AML-193 (cell line): ENCODE data around the gene SSH2.
"Not testable (repeated sequence)": the region's sequence is repeated elsewhere in the genome, so short reads cannot be mapped to it uniquely, and the experiment has no call there.

Experiments
- DNase-seq, 2 experiments: peaks; one replicate each; lab custom pipeline; 2025; lab: John Stamatoyannopoulos, UW

The SSH2 gene

DNA sequence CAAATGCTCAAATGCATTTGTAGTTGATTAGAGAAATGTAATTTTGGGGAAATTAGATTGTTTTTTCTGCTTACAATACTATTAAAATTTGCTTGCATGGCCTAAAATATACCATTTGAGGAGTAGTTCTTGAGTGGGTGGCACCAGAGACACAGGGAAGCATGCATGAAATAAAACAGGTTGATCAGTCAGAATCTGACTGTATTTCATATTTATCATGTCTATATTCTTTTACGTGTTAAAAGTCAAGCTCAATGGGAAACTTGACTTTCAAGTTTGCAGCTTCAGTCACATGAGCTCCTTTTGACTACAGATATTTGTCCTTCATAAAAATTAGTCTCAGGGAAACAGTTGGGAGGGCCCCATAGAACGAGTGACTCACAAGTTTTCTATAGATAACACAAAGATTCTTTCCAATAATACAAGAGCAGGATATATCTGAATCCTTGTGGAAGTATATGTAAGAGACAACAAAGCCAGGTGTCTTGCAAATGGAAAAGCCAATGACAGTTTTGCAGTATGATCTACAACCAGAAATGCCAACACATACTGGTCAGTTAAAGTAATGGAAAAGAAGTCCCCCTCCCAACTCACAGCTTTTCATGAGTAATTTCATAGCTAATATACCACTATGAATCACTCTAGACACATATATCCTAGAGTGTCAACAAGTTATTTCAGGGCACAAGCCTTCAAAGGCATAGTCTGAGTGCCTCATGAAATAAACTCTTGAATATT lies 265.1 kb downstream of the SSH2 start:
- no peak for DNase-seq

DNA sequence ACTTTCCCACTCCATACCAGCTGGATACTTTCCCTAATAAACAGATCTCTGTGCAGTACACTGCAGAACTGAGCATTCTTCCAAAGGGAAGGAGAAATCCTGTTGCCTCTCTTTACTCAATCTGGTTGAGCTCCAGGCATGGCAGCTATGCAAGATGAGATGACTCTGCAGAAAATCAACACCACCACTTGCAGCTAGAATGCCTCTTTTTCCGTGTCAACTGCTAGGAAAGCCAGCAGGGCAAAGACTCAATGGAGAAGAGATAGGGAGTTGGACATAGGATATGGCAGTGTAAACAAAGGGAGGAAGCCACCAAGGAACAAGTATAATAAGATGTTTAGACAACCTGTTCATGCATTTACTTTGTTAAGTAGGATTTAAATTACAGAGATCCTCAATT lies 266.9 kb downstream of the SSH2 start:
- DNase-seq, result no peak

DNA sequence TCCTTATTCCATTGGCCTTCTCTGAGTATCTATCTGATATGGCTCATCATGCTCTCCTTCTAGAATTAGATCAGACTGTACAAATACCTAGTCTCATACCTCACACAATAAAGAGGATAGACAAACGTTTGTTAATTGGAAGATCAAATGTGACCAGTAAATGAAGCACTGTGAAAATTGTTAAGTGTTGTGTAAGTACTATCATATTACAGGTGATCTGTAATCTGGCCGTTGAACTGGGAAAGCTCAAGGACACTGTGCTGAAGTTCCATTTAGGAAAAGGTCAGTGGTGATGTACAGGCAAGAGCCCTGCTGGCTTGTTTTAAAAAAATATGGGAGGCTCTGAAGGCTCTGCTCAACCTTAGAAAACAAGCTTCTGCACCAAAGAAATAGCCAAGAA lies 268.8 kb downstream of the SSH2 start:
- no peak for DNase-seq

- no peak for DNase-seq
Measured at GRCh38 chr17:29659155-29659554, 270.9 kb downstream of the SSH2 start.

DNA sequence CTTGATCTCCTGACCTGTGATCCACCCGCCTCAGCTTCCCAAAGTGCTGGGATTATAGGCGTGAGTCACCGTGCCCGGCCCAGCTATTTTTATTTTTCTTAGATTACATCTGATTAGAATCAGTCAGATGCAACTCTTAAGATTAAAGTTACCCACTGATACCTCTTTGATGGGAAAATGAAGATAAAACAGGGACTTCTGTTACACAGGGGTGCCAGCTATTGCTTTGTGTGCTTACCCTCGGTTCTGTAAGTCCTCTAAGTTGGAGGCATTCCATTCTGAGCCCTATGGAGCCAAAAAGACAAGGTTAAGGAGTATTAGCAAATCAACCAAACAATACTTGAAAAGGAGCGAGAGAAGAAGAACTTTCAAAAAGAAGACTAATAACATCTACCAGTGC lies 274.7 kb downstream of the SSH2 start:
- DNase-seq, result no peak

GRCh38 chr17:29653995-29654714 lies 275.9 kb downstream of the SSH2 start:
- no peak for DNase-seq

- DNase-seq, result no peak
Measured at GRCh38 chr17:29652976-29653375, 277.1 kb downstream of the SSH2 start.

GRCh38 chr17:29651913-29652312 lies 278.1 kb downstream of the SSH2 start:
- DNase-seq, result not testable (repeated sequence)

DNA sequence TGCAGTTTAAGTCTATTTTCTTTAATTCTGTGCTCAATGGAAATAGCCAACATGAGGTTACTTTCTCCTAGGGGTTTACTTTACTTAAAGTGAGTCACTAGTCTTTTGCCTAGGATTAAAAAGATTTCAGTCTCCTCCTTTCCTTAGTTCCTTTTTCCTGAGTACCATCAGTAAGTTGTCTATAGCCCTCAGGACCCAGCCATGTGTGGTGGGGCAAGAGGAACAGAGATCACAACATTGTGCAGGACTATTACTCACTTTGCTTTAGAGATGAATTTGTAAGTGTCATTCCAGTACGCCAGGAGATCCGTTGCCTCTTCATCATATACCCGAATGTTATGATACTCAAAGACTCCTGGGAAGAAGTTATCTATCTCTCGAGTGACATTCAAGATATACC lies 279.6 kb downstream of the SSH2 start:
- DNase-seq, result no peak

GRCh38 chr17:29649359-29649758 lies 280.7 kb downstream of the SSH2 start:
- DNase-seq, result no peak

DNA sequence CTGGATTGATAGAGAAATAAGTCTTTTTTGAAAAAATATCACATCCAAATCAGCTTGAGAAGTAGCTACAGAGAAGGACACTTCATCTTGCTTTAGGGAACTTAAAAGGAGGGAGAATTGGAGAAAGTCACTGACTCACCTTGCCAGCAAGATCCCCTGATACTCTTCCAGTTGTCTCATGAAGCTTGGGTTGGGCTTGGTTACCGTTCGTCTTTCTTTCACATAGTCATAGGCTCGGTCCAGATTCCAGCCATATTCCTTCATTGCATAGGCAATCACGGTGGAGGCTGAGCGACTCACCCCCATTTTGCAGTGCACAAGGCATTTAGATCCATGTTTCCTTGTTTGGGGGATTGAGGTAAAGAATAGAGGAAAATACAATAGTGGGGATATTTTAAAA lies 282.0 kb downstream of the SSH2 start:
- no peak for DNase-seq

DNA sequence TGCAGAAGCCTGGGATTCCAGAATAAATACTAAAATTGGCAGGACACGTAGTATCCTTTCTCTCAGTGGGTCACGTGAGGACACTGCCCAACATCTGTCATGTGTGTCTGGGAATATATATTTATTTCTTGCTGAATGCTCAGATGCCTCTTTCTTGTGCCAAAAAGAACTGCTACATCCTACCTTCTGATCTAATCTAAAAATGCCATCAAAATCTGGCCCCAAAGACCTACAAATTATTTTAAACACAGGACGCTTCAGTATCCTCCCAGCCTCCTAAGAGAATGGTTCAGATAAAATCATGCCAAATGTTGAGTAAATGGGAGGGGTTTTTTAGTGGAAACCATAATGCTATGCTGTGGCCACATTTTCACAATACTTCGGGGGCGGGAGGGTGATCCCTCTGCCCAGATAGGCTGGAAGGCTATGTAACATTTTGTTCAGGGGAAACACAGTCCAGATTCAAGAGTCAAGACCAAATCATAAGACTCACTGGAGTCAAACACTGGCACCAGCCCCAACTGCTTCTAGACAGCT lies 284.4 kb downstream of the SSH2 start:
- DNase-seq, result no peak

DNA sequence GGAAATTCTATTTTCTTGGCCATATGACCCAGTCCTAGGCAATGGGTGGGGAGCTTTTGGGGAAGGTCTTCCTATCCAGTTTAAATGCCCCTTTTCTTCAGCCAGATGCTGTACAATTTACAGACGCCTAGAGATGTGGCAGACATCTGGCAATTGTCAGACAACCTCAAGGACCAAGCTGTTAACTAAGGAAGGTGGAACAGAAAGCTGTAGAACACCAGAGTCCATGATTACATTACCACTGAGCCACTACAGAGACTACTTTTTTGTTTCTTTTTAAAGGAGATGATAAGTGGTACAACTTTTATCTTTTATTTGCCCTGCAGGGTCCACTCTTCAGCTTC lies 286.2 kb downstream of the SSH2 start:
- no peak for DNase-seq

GRCh38 chr17:29642171-29642611 lies 287.8 kb downstream of the SSH2 start:
- DNase-seq, result no peak

GRCh38 chr17:29640981-29641642 lies 288.9 kb downstream of the SSH2 start:
- DNase-seq, result no peak

DNA sequence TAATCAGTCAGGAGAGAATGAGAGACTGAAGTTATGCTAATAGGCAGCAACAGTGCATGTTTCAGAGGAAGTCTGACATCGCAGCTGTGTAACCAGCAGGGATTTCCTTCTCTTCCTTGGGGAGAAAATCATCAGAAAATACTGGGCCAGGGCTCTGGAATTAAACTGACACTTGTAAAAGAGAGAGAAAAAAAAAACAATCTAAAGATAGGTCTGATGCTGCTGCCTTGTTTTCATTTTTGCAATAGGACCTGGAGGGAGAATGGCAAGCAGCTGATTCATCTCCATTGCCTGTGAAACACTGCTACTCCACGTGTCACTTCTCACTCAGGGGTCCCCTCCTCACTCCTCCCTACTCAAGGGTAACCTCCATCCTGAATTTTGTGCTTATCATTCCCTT lies 289.6 kb downstream of the SSH2 start:
- no peak for DNase-seq

GRCh38 chr17:29633886-29634285 lies 296.1 kb downstream of the SSH2 start:
- DNase-seq, result no peak

DNA sequence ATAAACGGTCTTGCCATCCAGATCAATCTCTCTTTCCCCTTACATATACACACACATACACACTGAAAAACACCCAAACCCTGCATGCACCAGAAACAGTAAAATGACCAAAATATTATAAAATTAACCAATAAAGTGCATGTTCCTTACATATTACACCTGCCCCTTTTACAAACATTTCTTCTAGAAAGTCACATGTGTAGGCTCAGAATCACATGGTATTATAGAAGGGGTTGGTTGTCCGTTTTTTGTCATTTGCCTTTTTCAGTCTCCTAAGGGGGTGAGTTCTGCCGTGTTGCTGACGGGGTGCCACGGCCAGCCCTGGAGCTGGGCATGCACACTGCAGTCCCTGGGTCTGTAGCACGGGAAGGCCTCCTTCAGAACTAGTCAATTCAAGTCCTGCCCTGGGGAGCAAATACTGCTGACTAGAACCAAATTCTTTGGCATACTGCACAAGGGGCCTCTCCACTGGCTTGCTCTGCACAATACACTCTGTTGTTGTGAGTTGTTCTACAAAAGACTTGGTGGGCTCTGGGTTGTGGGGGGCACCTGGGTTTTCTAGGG lies 299.3 kb downstream of the SSH2 start:
- DNase-seq, result no peak

DNA sequence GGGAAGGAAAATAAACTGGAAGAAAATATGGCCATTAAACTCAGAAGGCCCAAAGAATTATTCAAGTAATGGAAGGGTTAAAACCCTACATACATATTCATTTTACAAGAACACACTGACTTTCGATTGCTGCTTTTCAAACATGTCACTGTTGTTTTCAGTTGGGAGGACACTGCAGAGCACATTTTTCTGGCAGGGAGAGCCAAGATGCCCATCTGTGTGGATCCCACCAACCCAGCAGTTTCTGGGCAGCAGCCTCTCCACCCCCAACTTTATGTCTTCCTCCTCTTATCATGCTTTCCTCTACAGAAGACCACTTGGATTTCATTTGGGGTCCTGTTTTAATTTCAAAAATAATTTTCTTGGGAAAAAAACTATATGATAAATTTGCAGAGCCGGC lies 300.2 kb downstream of the SSH2 start:
- DNase-seq, result no peak

- DNase-seq, result no peak
Measured at GRCh38 chr17:29628644-29629043, 301.4 kb downstream of the SSH2 start.

DNA sequence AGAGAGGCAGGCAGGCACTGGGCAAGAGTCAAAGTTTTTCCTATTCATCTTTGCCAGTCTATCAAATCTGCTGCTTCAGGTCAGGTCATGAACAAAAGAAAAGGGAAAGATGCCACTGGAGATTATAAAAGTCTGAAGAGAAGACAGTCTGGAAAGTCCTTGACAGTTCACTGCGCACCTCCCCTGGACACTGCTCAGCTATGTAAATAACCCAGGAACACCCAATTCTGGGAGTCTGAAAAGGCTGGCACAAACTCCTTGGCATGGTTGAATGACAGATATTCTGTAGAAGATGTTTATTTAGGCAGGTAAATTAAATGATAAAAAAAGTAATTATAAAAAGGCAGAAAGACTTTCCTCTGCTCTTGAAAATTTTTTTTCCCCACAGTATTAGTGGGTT lies 302.1 kb downstream of the SSH2 start:
- no peak for DNase-seq

GRCh38 chr17:29625037-29625750 lies 304.8 kb downstream of the SSH2 start:
- no peak for DNase-seq
